DOHH2 (cell line): Measurements from ENCODE around the gene ADH1B.

Source experiments
- EZH2phosphoT487 ChIP-seq: fragments of 200-600 bp; sonication (generic); IDR thresholded peaks from 2 replicates; pipeline ENCODE4 v1.6.1; 2017; ENCODE audit warnings: borderline replicate concordance, mild to moderate bottlenecking, antibody characterized with exemption, low read length, moderate library complexity, mixed read lengths
- TF ChIP-seq, protein P1 (sequence below): fragments of 200-600 bp; sonication (generic); IDR thresholded peaks from one replicate; pipeline ENCODE4 v1.5.1; 2014; ENCODE audit warnings: antibody characterized with exemption, mild to moderate bottlenecking, low read depth, low read length; ENCODE audit not compliant: poor library complexity, severe bottlenecking

DNA sequence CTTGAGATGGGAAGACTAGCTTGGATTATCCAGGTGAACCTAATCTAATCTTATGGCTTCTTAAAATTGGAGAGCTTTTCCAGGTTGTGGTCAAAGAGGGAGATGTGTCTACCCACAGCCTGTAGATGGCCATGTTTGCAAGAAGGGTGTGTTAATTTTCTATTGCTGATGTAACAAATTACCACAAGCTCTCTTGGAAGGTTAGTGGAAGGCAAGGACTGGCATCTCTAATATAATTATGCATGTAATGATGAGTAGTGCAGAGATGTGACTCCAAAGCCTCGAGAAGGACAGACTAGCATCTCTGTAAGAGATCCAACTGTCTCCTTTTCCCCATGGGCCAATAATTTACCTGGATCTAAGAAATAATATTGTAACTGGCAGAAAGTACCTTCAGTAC, 3.2 kb upstream of the ADH1B start:
- TF ChIP-seq, protein P1, sequence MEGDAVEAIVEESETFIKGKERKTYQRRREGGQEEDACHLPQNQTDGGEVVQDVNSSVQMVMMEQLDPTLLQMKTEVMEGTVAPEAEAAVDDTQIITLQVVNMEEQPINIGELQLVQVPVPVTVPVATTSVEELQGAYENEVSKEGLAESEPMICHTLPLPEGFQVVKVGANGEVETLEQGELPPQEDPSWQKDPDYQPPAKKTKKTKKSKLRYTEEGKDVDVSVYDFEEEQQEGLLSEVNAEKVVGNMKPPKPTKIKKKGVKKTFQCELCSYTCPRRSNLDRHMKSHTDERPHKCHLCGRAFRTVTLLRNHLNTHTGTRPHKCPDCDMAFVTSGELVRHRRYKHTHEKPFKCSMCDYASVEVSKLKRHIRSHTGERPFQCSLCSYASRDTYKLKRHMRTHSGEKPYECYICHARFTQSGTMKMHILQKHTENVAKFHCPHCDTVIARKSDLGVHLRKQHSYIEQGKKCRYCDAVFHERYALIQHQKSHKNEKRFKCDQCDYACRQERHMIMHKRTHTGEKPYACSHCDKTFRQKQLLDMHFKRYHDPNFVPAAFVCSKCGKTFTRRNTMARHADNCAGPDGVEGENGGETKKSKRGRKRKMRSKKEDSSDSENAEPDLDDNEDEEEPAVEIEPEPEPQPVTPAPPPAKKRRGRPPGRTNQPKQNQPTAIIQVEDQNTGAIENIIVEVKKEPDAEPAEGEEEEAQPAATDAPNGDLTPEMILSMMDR, result no peak
- TF ChIP-seq EZH2phosphoT487, result no peak
